Measurements from ENCODE around the gene PROSER2.

The PROSER2 gene

GRCh38 chr10:11830836-11831519 lies 7.8 kb downstream of the PROSER2 start:
- TF ChIP-seq EGR1 (IDR thresholded peaks at IDR 0.05) (no peak), CEBPB (IDR thresholded peaks at IDR 0.05) (no peak), FOXM1 (IDR thresholded peaks at IDR 0.05; ENCODE audit: borderline replicate concordance, low read depth) (no peak), TEAD4 (IDR thresholded peaks at IDR 0.05) (no peak), NFIC (IDR thresholded peaks at IDR 0.05) (no peak), CREB1 (IDR thresholded peaks at IDR 0.05; ENCODE audit: low read depth) (no peak), USF1 (IDR thresholded peaks at IDR 0.05) (no peak), RAD21 (IDR thresholded peaks at IDR 0.05; ENCODE audit: low read depth) (no peak), TCF12 (IDR thresholded peaks at IDR 0.05; ENCODE audit: low read depth) (no peak), ZBTB7A (IDR thresholded peaks at IDR 0.05; ENCODE audit: low read depth) (no peak)

GRCh38 chr10:11831520-11831951 lies 8.4 kb downstream of the PROSER2 start:
- TF ChIP-seq YY1 (IDR thresholded peaks at IDR 0.05; ENCODE audit: low read depth) (no peak), TCF12 (IDR thresholded peaks at IDR 0.05; ENCODE audit: low read depth) (no peak), RAD21 (IDR thresholded peaks at IDR 0.05; ENCODE audit: low read depth) (no peak), REST (IDR thresholded peaks at IDR 0.05; ENCODE audit: low read depth) (no peak), CREB1 (IDR thresholded peaks at IDR 0.05; ENCODE audit: low read depth) (no peak), FOXM1 (IDR thresholded peaks at IDR 0.05; ENCODE audit: borderline replicate concordance, low read depth) (no peak), TAF1 (IDR thresholded peaks at IDR 0.05; ENCODE audit: low read depth) (no peak), EP300 (IDR thresholded peaks at IDR 0.05; ENCODE audit: borderline replicate concordance) (no peak), ZBTB7A (IDR thresholded peaks at IDR 0.05; ENCODE audit: low read depth) (no peak), USF1 (IDR thresholded peaks at IDR 0.05) (no peak), CEBPB (IDR thresholded peaks at IDR 0.05) (no peak), TEAD4 (IDR thresholded peaks at IDR 0.05) (no peak), EGR1 (IDR thresholded peaks at IDR 0.05) (no peak), NFIC (IDR thresholded peaks at IDR 0.05) (no peak)
- TF ChIP-seq, protein P1, sequence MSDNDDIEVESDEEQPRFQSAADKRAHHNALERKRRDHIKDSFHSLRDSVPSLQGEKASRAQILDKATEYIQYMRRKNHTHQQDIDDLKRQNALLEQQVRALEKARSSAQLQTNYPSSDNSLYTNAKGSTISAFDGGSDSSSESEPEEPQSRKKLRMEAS (IDR thresholded peaks at IDR 0.05) = no peak

GRCh38 chr10:11832042-11832441 lies 8.9 kb downstream of the PROSER2 start:
- no peak for TF ChIP-seq ZBTB7A (IDR thresholded peaks at IDR 0.05; ENCODE audit: low read depth)
- no peak for TF ChIP-seq CEBPB (IDR thresholded peaks at IDR 0.05)
- no peak for TF ChIP-seq NFIC (IDR thresholded peaks at IDR 0.05)
- no peak for TF ChIP-seq YY1 (IDR thresholded peaks at IDR 0.05; ENCODE audit: low read depth)
- no peak for TF ChIP-seq TCF12 (IDR thresholded peaks at IDR 0.05; ENCODE audit: low read depth)
- no peak for TF ChIP-seq EP300 (IDR thresholded peaks at IDR 0.05; ENCODE audit: borderline replicate concordance)
- TF ChIP-seq TEAD4 (IDR thresholded peaks at IDR 0.05) = no peak
- TF ChIP-seq CREB1 (IDR thresholded peaks at IDR 0.05; ENCODE audit: low read depth) = no peak
- TF ChIP-seq FOXM1 (IDR thresholded peaks at IDR 0.05; ENCODE audit: borderline replicate concordance, low read depth) = no peak
- no peak for TF ChIP-seq USF1 (IDR thresholded peaks at IDR 0.05)
- TF ChIP-seq, protein P1 (IDR thresholded peaks at IDR 0.05) = no peak
- no peak for TF ChIP-seq REST (IDR thresholded peaks at IDR 0.05; ENCODE audit: low read depth)
- no peak for TF ChIP-seq TAF1 (IDR thresholded peaks at IDR 0.05; ENCODE audit: low read depth)
- TF ChIP-seq EGR1 (IDR thresholded peaks at IDR 0.05) = no peak
- TF ChIP-seq RAD21 (IDR thresholded peaks at IDR 0.05; ENCODE audit: low read depth) = no peak

DNA sequence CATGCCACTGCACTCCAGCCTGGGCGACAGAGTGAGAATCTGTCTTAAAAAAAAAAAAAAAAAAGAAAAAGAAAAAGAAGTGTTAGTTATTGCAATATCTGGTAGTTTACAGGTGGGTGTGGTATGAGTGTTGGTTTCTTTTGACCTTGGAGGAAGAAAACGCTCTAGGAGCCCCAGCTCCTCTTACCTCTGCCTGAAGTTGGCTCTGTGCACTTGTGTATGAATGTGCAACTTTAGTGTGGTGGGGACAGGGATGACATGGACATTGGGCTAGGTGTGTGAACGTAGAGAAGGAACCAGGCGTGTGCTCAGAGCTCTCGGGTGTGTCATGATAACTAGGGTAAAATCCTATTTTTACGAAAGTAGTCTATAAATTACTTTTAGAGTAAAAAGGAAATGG lies 11.9 kb downstream of the PROSER2 start:
- no peak for TF ChIP-seq USF1 (IDR thresholded peaks at IDR 0.05)
- TF ChIP-seq CEBPB (IDR thresholded peaks at IDR 0.05) = no peak

GRCh38 chr10:11835704-11836103 lies 12.5 kb downstream of the PROSER2 start:
- no peak for TF ChIP-seq NFIC (IDR thresholded peaks at IDR 0.05)
- TF ChIP-seq, protein P1 (IDR thresholded peaks at IDR 0.05) = no peak
- TF ChIP-seq USF1 (IDR thresholded peaks at IDR 0.05) = no peak
- no peak for TF ChIP-seq TEAD4 (IDR thresholded peaks at IDR 0.05)
- no peak for TF ChIP-seq YY1 (IDR thresholded peaks at IDR 0.05; ENCODE audit: low read depth)
